ENCODE results near the gene ANKRD36. TPM values are rescaled to one million over a fixed set of nuclear protein-coding genes. Genes with fewer than 3 reads are reported as not detected.
"Not testable (repeated sequence)": the region's sequence is repeated elsewhere in the genome, so short reads cannot be mapped to it uniquely, and the experiment has no call there.

The ANKRD36 gene
- total and polyA plus RNA-seq, 2 donors (not counting 1 experiment from before 2014, with no cell fraction given): 5.4 to 76.6 TPM

- Mint-ChIP-seq H3K4me3 (no peak overlapping the region), H3K27me3 (peaks cover 14% of the 10 kb centered on the region), H3K9me3 (ENCODE audit: insufficient read depth) (no peaks in the 10 kb centered on the region), H3K4me1 (peaks cover 4% of the 10 kb centered on the region), H3K27ac (no peak overlapping the region)
- Histone ChIP-seq H3K79me2 (ENCODE audit: control insufficient read depth, insufficient read depth, low read length) (no peaks in the 10 kb centered on the region), H3K27ac (ENCODE audit: low read length in 2 of 2) (no peak overlapping the region), H2AFZ (ENCODE audit: insufficient read depth, low read depth, low read length, poor library complexity, severe bottlenecking) (no peak overlapping the region), H4K20me1 (ENCODE audit: control insufficient read depth, insufficient read depth, low read length, poor library complexity, severe bottlenecking) (no peaks in the 10 kb centered on the region), H3K9ac (ENCODE audit: low read length) (no peak overlapping the region), H3K9me3 (ENCODE audit: control extremely low read depth in 1 of 3, control insufficient read depth in 2 of 3, insufficient read depth in 1 of 3, low read length in 2 of 3) (no peaks in the 10 kb centered on the region), H3K36me3 (replicated peaks in 1 of 2; ENCODE audit: control extremely low read depth in 1 of 2, control insufficient read depth in 1 of 2, extremely low read depth in 1 of 2, insufficient read depth in 2 of 2, low read length in 1 of 2) (no peaks in the 10 kb centered on the region), H3K4me1 (ENCODE audit: control insufficient read depth in 2 of 2, insufficient read depth in 2 of 2, low read length in 2 of 2) (no peaks in the 10 kb centered on the region), H3K4me3 (ENCODE audit: control extremely low read depth in 1 of 5, extremely low read depth in 1 of 5, insufficient read depth in 1 of 5, low read depth in 2 of 5, low read length in 4 of 5) (no peak overlapping the region), H3K4me2 (replicated peaks; ENCODE audit: low read depth, low read length, poor library complexity, severe bottlenecking) (no peak overlapping the region), H3K27me3 (replicated peaks in 1 of 4; ENCODE audit: control extremely low read depth in 1 of 4, control insufficient read depth in 3 of 4, insufficient read depth in 4 of 4, low read length in 3 of 4) (peaks cover 0 to 3% (median under 1%) of the 10 kb centered on the region in 4 experiments)
- ChIA-PET CTCF (interaction anchor here (1.4 kb wide), 1 partner anchor 62 kb away, joined by 3 read pairs; no protein-coding TSS in a partner anchor), POLR2A (no interaction called here)
- intact Hi-C loops (cut with micrococcal nuclease): no loop called here
- DNase-seq (no peak), ATAC-seq (ENCODE audit: low read depth) (no peak)
- 95% methylated on average over 4 of the region's 5 CpGs for WGBS (ENCODE audit: insufficient coverage)
- no peak for TF ChIP-seq EZH2 (IDR thresholded peaks at IDR 0.05; ENCODE audit: borderline replicate concordance, insufficient read depth, low read depth, low read length, poor library complexity, severe bottlenecking)
- TF ChIP-seq, protein P1, sequence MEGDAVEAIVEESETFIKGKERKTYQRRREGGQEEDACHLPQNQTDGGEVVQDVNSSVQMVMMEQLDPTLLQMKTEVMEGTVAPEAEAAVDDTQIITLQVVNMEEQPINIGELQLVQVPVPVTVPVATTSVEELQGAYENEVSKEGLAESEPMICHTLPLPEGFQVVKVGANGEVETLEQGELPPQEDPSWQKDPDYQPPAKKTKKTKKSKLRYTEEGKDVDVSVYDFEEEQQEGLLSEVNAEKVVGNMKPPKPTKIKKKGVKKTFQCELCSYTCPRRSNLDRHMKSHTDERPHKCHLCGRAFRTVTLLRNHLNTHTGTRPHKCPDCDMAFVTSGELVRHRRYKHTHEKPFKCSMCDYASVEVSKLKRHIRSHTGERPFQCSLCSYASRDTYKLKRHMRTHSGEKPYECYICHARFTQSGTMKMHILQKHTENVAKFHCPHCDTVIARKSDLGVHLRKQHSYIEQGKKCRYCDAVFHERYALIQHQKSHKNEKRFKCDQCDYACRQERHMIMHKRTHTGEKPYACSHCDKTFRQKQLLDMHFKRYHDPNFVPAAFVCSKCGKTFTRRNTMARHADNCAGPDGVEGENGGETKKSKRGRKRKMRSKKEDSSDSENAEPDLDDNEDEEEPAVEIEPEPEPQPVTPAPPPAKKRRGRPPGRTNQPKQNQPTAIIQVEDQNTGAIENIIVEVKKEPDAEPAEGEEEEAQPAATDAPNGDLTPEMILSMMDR (IDR thresholded peaks at IDR 0.05): no peak
Measured at GRCh38 chr2:97067279-97068004, 45.5 kb upstream of the ANKRD36 start.

DNA sequence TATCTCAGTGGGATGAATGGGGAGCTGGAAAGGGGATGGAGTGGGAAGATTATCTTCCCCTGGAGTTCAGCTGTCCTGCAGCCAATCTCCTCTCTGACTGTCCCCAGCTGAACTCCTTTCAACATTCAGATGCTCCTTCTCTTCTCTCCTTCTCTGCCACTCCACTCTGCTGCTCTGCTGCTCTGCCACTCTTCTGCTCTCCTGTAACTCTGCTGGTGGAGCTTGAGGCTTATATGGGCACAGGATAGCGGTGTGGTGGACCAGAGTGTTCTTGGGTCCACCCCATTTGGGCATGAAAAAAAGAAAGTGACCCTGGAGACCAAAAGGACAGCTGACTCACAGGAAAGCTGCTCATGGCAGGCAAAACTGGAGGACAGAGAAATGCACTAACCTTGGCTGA, 44.9 kb upstream of the ANKRD36 start:
- no peak overlapping the region for H3K9ac ChIP-seq (ENCODE audit: low read length)
- no peak overlapping the region for H3K27ac ChIP-seq (ENCODE audit: low read length in 2 of 2)
- CTCF ChIA-PET: interaction anchor here (1.4 kb wide), 1 partner anchor 63 kb away, joined by 3 read pairs; no protein-coding TSS in a partner anchor
- no peak overlapping the region for H3K4me3 ChIP-seq (ENCODE audit: control extremely low read depth in 1 of 5, extremely low read depth in 1 of 5, insufficient read depth in 1 of 5, low read depth in 2 of 5, low read length in 4 of 5)
- H3K9me3 ChIP-seq (ENCODE audit: control extremely low read depth in 1 of 3, control insufficient read depth in 2 of 3, insufficient read depth in 1 of 3, low read length in 2 of 3): no peaks in the 10 kb centered on the region
- POLR2A ChIA-PET: no interaction called here
- 67% methylated on average over 1 of the region's 1 CpG for WGBS (ENCODE audit: insufficient coverage)
- H3K4me3 Mint-ChIP-seq: no peak overlapping the region
- H3K79me2 ChIP-seq (ENCODE audit: control insufficient read depth, insufficient read depth, low read length): no peaks in the 10 kb centered on the region
- H4K20me1 ChIP-seq (ENCODE audit: control insufficient read depth, insufficient read depth, low read length, poor library complexity, severe bottlenecking): no peaks in the 10 kb centered on the region
- no peak for DNase-seq
- intact Hi-C loops (cut with micrococcal nuclease): no loop called here
- H3K9me3 Mint-ChIP-seq (ENCODE audit: insufficient read depth): no peaks in the 10 kb centered on the region
- TF ChIP-seq EZH2 (IDR thresholded peaks at IDR 0.05; ENCODE audit: borderline replicate concordance, insufficient read depth, low read depth, low read length, poor library complexity, severe bottlenecking): no peak
- TF ChIP-seq, protein P1 (IDR thresholded peaks at IDR 0.05): no peak
- no peak overlapping the region for H3K4me2 ChIP-seq (replicated peaks; ENCODE audit: low read depth, low read length, poor library complexity, severe bottlenecking)
- H3K27ac Mint-ChIP-seq: no peak overlapping the region
- ATAC-seq (ENCODE audit: low read depth): no peak
- peaks cover 4% of the 10 kb centered on the region for H3K4me1 Mint-ChIP-seq
- no peak overlapping the region for H2AFZ ChIP-seq (ENCODE audit: insufficient read depth, low read depth, low read length, poor library complexity, severe bottlenecking)
- H3K27me3 ChIP-seq (replicated peaks in 1 of 4; ENCODE audit: control extremely low read depth in 1 of 4, control insufficient read depth in 3 of 4, insufficient read depth in 4 of 4, low read length in 3 of 4): peaks cover 0 to 3% (median under 1%) of the 10 kb centered on the region in 4 experiments
- H3K27me3 Mint-ChIP-seq: peaks cover 10% of the 10 kb centered on the region
- no peaks in the 10 kb centered on the region for H3K36me3 ChIP-seq (replicated peaks in 1 of 2; ENCODE audit: control extremely low read depth in 1 of 2, control insufficient read depth in 1 of 2, extremely low read depth in 1 of 2, insufficient read depth in 2 of 2, low read length in 1 of 2)
- H3K4me1 ChIP-seq (ENCODE audit: control insufficient read depth in 2 of 2, insufficient read depth in 2 of 2, low read length in 2 of 2): no peaks in the 10 kb centered on the region

- H2AFZ ChIP-seq (ENCODE audit: insufficient read depth, low read depth, low read length, poor library complexity, severe bottlenecking); POLR2A ChIA-PET; ATAC-seq (ENCODE audit: low read depth); H3K4me3 ChIP-seq (ENCODE audit: control extremely low read depth in 1 of 5, extremely low read depth in 1 of 5, insufficient read depth in 1 of 5, low read depth in 2 of 5, low read length in 4 of 5); H3K4me1 Mint-ChIP-seq; H3K9me3 Mint-ChIP-seq (ENCODE audit: insufficient read depth); H3K9ac ChIP-seq (ENCODE audit: low read length); H3K27ac Mint-ChIP-seq; intact Hi-C loops (cut with micrococcal nuclease); H3K36me3 ChIP-seq (replicated peaks in 1 of 2; ENCODE audit: control extremely low read depth in 1 of 2, control insufficient read depth in 1 of 2, extremely low read depth in 1 of 2, insufficient read depth in 2 of 2, low read length in 1 of 2); CTCF ChIA-PET; H3K4me3 Mint-ChIP-seq; H3K27me3 ChIP-seq (replicated peaks in 1 of 4; ENCODE audit: control extremely low read depth in 1 of 4, control insufficient read depth in 3 of 4, insufficient read depth in 4 of 4, low read length in 3 of 4); H3K27ac ChIP-seq (ENCODE audit: low read length in 2 of 2); H3K4me1 ChIP-seq (ENCODE audit: control insufficient read depth in 2 of 2, insufficient read depth in 2 of 2, low read length in 2 of 2); H3K79me2 ChIP-seq (ENCODE audit: control insufficient read depth, insufficient read depth, low read length); H3K4me2 ChIP-seq (replicated peaks; ENCODE audit: low read depth, low read length, poor library complexity, severe bottlenecking); H4K20me1 ChIP-seq (ENCODE audit: control insufficient read depth, insufficient read depth, low read length, poor library complexity, severe bottlenecking); H3K9me3 ChIP-seq (ENCODE audit: control extremely low read depth in 1 of 3, control insufficient read depth in 2 of 3, insufficient read depth in 1 of 3, low read length in 2 of 3); DNase-seq: not testable (repeated sequence)
- H3K27me3 Mint-ChIP-seq: peaks cover 10% of the 10 kb centered on the region
- 83% methylated on average over 1 of the region's 5 CpGs for WGBS (ENCODE audit: insufficient coverage)
Measured at GRCh38 chr2:97068722-97069121, 44.2 kb upstream of the ANKRD36 start.
